Ovary (tissue), 9 donors: Measurements from ENCODE around the gene EFL1. TPM values are rescaled to one million over a fixed set of nuclear protein-coding genes. Genes with fewer than 3 reads are reported as not detected.

Source experiments
- DNase-seq, 5 donors: peaks; one replicate each; pipeline ENCODE4 v3.0.0-alpha.2; 2019 to 2020
- H3K27ac ChIP-seq, 2 donors: fragments of 200-600 bp; one replicate each; pipeline versions ENCODE4 v1.5.1 to v1.8.0; 2019 to 2022
- H3K27me3 ChIP-seq: fragments of 200-600 bp; one replicate; pipeline ENCODE4 v1.8.0; 2022
- H3K36me3 ChIP-seq: fragments of 200-600 bp; sonication (generic); one replicate; pipeline ENCODE4 v1.5.1; 2019
- H3K4me1 ChIP-seq: one replicate; pipeline ENCODE4 v1.8.1; 2013; ENCODE audit warnings: mild to moderate bottlenecking, moderate library complexity; ENCODE audit not compliant: insufficient read depth
- H3K4me3 ChIP-seq: fragments of 200-600 bp; sonication (generic); one replicate; pipeline ENCODE4 v1.5.1; 2017
- H3K9me3 ChIP-seq, 2 donors: fragments of 200-600 bp in 1 of 2; sonication (generic) in 1 of 2; one replicate each; pipeline versions ENCODE4 v1.5.1 to v1.8.1; 2013 to 2019; ENCODE audit warnings: mild to moderate bottlenecking in 1 of 2, moderate library complexity in 1 of 2
- EP300 ChIP-seq: sonication (generic); formaldehyde crosslinking; IDR thresholded peaks from one replicate; pipeline ENCODE4 v1.6.1; 2017; ENCODE audit warnings: antibody characterized with exemption
- POLR2A ChIP-seq: fragments of 450-650 bp; IDR thresholded peaks from one replicate; pipeline ENCODE4 v1.6.1; 2017; ENCODE audit warnings: antibody characterized with exemption, mild to moderate bottlenecking, moderate library complexity
- WGBS, 3 donors: extraction: QIAGEN DNeasy Blood & Tissue Kit in 1 of 3; methylation state at CpG; one replicate each; pipeline versions ENCODE4 v1.1.5 to v1.1.7; 2013 to 2017; 5-methylcytosine and 5-hydroxymethylcytosine counted together
- intact Hi-C, 4 donors: fragments of 100-400 bp; cut with DNase I; formaldehyde crosslinking; loops; one replicate each; pipeline versions ENCODE4 v1.11.0 to v1.15.1; 2022 to 2023
- polyA plus RNA-seq, 2 donors: library from polyadenylated mRNA; stranded (reverse); fragments of 200-250 nt in 1 of 2; fragments of 350-450 nt in 1 of 2; fragmentation: Illumina TruSeq in 1 of 2; extraction: RNeasy Lipid Tissue Mini Kit (QIAGEN cat#74804) in 1 of 2; gene quantifications; one replicate each; pipeline ENCODE4 v1.2.3, GENCODE V29; 2013 to 2014
- total RNA-seq, 7 donors: library from RNA; depleted of rRNA in 2 of 7; stranded (reverse); fragments of >200 nt in 2 of 7; fragmentation: NEBNext Ultra II Directional in 3 of 7; extraction: Animal tissue kit (Norgen Biotek cat#: 25700) in 3 of 7; gene quantifications; one replicate each; pipeline versions ENCODE4 v1.1.0 to v1.2.4, GENCODE V29; 2016 to 2023
- TF ChIP-seq, protein P1 (sequence below), 3 donors: fragments of 450-650 bp in 2 of 3; fragments of 200-600 bp in 1 of 3; IDR thresholded peaks; one replicate each; pipeline versions ENCODE4 v1.5.1 to v1.8.0; 2016 to 2022; ENCODE audit warnings: antibody characterized with exemption in 3 of 3, mild to moderate bottlenecking in 1 of 3
- donor health status: DM: no; HTN: no; CAD: no; lungs with moderate emphysema.
- donor health status: DM: no; HTN: no; CAD: no.
- donor health status: Bipolar disorder and iron deficiency.
- donor health status: DM: yes; HTN: yes; CAD: no.
- donor health status: DM: no; HTN: no; CAD: no.
- donor health status: DM: yes; HTN: yes; CAD: no.

The EFL1 gene
- total and polyA plus RNA-seq, 9 donors, result 4.1 to 15.2 (median 8.9) TPM

DNA sequence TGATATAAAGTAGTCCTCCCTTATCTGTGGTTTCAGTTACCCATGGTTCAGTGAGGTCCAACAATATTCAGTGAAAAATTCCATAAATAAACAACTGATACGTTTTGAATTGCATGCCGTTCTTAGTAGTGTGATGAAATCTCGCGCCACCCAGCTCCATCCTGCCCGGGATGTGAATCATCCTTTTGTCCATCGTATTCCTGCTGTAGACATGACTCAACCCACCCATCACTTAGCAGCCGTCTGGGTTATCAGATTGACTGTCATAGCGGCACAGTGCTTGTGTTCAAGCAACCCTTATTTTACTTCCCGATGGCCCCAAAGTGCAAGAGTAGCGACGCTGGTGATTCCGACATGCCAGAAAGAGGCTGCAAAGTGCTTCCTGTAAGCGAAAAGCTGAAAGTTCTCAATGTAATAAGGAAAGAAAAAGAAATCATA is 168.7 kb downstream of the EFL1 start:
- no peaks in the 10 kb centered on the region for H3K9me3 ChIP-seq
- H3K36me3 ChIP-seq, result no peaks in the 10 kb centered on the region
- H3K27ac ChIP-seq, result no peak overlapping the region
- 85 to 91% (median 89%) methylated on average over 13 of the region's 13 CpGs for WGBS, 3 donors
- TF ChIP-seq, protein P1, sequence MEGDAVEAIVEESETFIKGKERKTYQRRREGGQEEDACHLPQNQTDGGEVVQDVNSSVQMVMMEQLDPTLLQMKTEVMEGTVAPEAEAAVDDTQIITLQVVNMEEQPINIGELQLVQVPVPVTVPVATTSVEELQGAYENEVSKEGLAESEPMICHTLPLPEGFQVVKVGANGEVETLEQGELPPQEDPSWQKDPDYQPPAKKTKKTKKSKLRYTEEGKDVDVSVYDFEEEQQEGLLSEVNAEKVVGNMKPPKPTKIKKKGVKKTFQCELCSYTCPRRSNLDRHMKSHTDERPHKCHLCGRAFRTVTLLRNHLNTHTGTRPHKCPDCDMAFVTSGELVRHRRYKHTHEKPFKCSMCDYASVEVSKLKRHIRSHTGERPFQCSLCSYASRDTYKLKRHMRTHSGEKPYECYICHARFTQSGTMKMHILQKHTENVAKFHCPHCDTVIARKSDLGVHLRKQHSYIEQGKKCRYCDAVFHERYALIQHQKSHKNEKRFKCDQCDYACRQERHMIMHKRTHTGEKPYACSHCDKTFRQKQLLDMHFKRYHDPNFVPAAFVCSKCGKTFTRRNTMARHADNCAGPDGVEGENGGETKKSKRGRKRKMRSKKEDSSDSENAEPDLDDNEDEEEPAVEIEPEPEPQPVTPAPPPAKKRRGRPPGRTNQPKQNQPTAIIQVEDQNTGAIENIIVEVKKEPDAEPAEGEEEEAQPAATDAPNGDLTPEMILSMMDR (IDR thresholded peaks at IDR 0.05), result no peak
- no peak for TF ChIP-seq POLR2A
- TF ChIP-seq EP300, result no peak
- no peaks in the 10 kb centered on the region for H3K4me1 ChIP-seq
- H3K4me3 ChIP-seq, result no peak overlapping the region
- no peak for DNase-seq
- no peaks in the 10 kb centered on the region for H3K27me3 ChIP-seq
- intact Hi-C loops, result no loop called here

DNA sequence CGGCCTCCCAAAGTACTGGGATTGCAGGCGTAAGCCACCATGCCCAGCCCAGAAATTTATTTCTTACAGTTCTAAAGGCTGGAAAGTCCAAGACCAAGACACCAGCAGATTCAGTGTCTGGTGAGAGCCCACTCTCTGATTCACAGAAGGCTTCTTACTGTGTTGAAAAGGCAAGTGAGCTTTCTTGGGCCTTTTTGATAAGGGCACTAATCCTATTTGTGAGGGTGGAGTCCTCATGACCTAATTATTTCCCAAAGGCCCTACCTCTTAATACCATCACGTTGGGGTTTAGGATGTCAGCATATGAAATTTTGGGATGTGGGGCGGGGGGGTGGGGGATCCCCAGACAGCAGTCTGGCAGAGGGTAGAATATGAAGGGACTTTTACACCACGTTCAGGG is 169.2 kb downstream of the EFL1 start:
- WGBS, 3 donors, result 85 to 91% (median 87%) methylated on average over 5 of the region's 5 CpGs
- no peak for DNase-seq
- Histone ChIP-seq H3K4me1 (no peaks in the 10 kb centered on the region), H3K9me3 (no peaks in the 10 kb centered on the region), H3K27ac (no peak overlapping the region), H3K27me3 (no peaks in the 10 kb centered on the region), H3K4me3 (no peak overlapping the region), H3K36me3 (no peaks in the 10 kb centered on the region)
- intact Hi-C loops, result no loop called here
- TF ChIP-seq EP300 (no peak), POLR2A (no peak)
- TF ChIP-seq, protein P1 (IDR thresholded peaks at IDR 0.05), result no peak

DNA sequence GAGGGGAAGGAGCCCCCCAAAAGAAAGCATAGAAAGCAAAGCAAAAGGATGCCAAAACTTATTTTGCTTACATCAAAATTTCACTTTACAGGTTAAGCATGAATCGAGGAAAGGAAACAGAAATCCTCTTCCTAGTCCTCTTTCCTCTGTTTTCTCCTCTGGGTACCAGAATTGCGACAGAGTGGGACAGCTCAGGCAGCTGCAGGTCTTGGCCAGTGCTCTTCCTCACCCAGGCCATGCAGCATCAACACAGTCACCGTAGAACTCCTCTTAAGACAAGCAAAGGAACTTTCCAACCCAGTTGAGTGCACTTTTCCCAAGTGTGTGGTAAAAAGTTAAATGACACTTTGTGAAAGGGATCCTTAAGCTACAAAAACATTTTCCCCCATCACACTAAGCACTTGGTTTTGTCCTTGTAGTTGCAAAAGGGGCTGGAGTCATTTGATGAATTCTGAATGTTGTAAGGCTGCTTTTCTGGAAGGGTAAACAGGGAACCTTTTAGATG is 170.8 kb downstream of the EFL1 start:
- no peak for TF ChIP-seq POLR2A
- TF ChIP-seq EP300, result no peak
- TF ChIP-seq, protein P1 (IDR thresholded peaks at IDR 0.05), result no peak
- Histone ChIP-seq H3K9me3 (no peaks in the 10 kb centered on the region), H3K4me1 (no peaks in the 10 kb centered on the region), H3K27ac (no peak overlapping the region), H3K4me3 (no peak overlapping the region), H3K27me3 (no peaks in the 10 kb centered on the region), H3K36me3 (no peaks in the 10 kb centered on the region)
- WGBS, 3 donors, result 62 to 79% (median 76%) methylated on average over 3 of the region's 3 CpGs
- intact Hi-C loops, result no loop called here
- DNase-seq, result no peak

DNA sequence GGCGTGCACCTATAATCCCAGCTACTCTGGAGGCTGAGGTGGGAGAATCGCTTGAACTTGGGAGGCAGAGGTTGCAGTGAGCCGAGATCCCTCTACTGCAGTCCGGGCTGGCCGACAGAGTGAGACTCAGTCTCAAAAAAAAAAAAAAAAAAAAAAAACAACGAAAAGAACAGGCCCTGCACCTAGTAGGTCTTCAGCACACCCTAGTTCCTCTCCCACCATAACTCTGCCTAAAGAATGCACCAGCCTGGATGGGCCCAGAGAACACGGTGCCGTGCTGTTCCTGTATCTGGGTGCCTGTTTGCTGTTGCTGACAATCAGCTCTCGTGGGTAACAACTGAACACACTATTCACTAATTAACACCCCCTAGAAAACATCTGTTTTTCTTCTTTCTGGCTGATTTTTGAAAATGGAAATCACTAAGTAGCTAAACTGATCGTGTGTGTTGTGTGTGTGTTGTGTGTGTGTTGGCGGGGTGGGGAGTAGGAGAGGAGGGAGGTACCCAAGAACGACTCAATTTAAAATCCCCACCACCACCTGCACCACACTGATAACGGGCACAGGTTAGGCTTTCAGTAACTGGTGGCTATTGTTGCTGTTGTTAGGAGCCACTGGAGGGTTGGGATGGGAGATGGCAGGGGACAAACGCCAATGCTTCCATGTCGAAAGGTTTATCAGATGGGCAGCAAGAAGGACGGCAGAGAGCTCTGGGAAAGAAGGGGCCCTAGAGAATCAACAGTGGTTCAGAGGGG is 176.1 kb downstream of the EFL1 start:
- no peak for DNase-seq
- WGBS, 3 donors, result 85 to 88% (median 87%) methylated on average over 16 of the region's 16 CpGs
- no peaks in the 10 kb centered on the region for H3K27me3 ChIP-seq
- intact Hi-C loops, result no loop called here
- H3K9me3 ChIP-seq, result no peaks in the 10 kb centered on the region
- no peak overlapping the region for H3K4me3 ChIP-seq
- H3K36me3 ChIP-seq, result no peaks in the 10 kb centered on the region
- no peaks in the 10 kb centered on the region for H3K4me1 ChIP-seq
- TF ChIP-seq POLR2A (no peak), EP300 (no peak)
- TF ChIP-seq, protein P1 (IDR thresholded peaks at IDR 0.05), result no peak
- H3K27ac ChIP-seq, result no peak overlapping the region
